Lower leg skin (tissue), 3 donors: Measurements from ENCODE around the gene APOL3.

Source experiments
- POLR2A ChIP-seq, 2 donors: fragments of 450-650 bp; IDR thresholded peaks; one replicate each; pipeline ENCODE4 v1.6.1; 2016 to 2017; ENCODE audit warnings: antibody characterized with exemption in 2 of 2, mild to moderate bottlenecking in 1 of 2, moderate library complexity in 1 of 2
- TF ChIP-seq, protein P1 (sequence below), 3 donors: fragments of 450-650 bp; IDR thresholded peaks; one replicate each; pipeline ENCODE4 v1.5.1; 2016; ENCODE audit warnings: antibody characterized with exemption in 3 of 3, mild to moderate bottlenecking in 3 of 3, moderate library complexity in 2 of 3

DNA sequence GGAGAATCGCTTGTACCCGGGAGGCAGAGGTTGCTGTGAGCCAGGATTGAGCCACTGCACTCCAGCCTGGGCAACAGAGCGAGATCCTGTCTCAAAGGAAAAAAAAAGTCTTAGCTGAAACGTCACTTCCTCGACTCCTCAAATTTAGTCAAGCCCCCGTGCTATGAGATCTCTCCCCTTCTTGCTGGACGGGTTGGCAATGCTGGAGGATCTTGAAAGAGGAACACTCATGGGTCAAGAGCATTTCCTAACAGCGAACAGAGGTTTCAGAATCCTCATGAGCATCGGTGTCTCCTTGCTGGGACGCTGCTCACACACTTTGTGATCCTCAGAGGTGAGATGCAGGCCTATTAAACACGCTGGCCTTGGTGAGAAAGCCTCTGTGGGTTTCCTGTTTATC, 35.9 kb downstream of the APOL3 start:
- TF ChIP-seq, protein P1, sequence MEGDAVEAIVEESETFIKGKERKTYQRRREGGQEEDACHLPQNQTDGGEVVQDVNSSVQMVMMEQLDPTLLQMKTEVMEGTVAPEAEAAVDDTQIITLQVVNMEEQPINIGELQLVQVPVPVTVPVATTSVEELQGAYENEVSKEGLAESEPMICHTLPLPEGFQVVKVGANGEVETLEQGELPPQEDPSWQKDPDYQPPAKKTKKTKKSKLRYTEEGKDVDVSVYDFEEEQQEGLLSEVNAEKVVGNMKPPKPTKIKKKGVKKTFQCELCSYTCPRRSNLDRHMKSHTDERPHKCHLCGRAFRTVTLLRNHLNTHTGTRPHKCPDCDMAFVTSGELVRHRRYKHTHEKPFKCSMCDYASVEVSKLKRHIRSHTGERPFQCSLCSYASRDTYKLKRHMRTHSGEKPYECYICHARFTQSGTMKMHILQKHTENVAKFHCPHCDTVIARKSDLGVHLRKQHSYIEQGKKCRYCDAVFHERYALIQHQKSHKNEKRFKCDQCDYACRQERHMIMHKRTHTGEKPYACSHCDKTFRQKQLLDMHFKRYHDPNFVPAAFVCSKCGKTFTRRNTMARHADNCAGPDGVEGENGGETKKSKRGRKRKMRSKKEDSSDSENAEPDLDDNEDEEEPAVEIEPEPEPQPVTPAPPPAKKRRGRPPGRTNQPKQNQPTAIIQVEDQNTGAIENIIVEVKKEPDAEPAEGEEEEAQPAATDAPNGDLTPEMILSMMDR (IDR thresholded peaks at IDR 0.05), result no peak
- TF ChIP-seq POLR2A (IDR thresholded peaks at IDR 0.05), result no peak
